ENCODE measurements around the gene THYN1.

THYN1 gene

GRCh38 chr11:134207538-134208239 lies 45.5 kb downstream of the THYN1 start:
- DNase-seq, result no peak

- no peak for DNase-seq
Measured at GRCh38 chr11:134206185-134206584, 47.0 kb downstream of the THYN1 start.

GRCh38 chr11:134205729-134206128 lies 47.4 kb downstream of the THYN1 start:
- DNase-seq, result no peak

GRCh38 chr11:134202661-134203060 lies 50.5 kb downstream of the THYN1 start:
- no peak for DNase-seq

- no peak for DNase-seq
Measured at GRCh38 chr11:134200688-134201087, 52.5 kb downstream of the THYN1 start.

- DNase-seq, result no peak
Measured at GRCh38 chr11:134199531-134199930, 53.6 kb downstream of the THYN1 start.

All from NCI-H1694 (cell line).